ENCODE data around the gene RELCH. TPM values are rescaled to one million over a fixed set of nuclear protein-coding genes. Genes with fewer than 3 reads are reported as not detected.

Gene RELCH
- total RNA-seq, 2 donors from 2014 or later = 11.1 to 16.7 TPM

DNA sequence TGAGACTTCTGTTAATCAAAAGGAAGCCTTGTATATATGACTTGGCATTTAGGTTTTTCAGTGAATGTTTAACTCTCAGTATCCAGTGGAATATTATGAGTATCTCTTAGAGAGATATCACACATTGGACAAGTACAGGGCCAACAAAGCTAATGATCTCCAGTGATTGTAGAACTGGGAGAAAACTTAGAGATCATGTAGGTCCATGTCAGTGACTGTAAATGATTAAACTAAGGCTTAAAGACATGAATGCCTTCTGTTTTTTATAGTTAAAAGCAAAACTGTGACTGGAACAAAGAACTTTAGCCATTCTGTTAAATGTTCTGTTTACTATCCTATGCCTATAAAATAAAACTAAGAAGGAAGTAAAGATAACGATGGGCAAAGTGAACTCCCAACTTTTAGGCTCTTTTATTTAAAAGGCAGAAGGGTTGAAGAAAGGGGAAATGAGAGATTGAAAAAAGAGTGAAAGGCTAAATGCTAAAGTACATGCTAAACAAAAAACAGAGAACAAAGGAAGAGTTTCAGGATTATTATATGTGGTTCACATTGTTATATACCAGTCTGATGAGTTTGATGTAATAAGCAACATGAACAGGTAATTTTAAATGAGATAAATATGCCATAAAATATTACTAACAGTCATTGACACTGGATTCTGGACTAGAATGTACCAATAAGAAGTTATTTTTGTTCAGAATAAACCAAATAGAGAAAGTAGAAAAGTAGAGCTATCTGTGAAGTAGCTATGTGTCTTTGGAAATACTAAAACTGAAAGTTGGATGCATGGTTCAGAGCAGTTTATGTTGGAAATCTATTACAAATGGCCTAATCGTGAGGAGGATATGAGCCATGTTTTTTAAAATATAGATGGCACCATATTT lies 101.0 kb downstream of the RELCH start:
- Histone ChIP-seq H3K9me3 (no peaks in the 10 kb centered on the region), H3K4me1 (no peaks in the 10 kb centered on the region), H3K4me3 (no peak overlapping the region), H3K36me3 (peaks cover 13% of the 10 kb centered on the region), H3K27me3 (no peaks in the 10 kb centered on the region), H3K27ac (no peak overlapping the region)
- TF ChIP-seq, protein P1, sequence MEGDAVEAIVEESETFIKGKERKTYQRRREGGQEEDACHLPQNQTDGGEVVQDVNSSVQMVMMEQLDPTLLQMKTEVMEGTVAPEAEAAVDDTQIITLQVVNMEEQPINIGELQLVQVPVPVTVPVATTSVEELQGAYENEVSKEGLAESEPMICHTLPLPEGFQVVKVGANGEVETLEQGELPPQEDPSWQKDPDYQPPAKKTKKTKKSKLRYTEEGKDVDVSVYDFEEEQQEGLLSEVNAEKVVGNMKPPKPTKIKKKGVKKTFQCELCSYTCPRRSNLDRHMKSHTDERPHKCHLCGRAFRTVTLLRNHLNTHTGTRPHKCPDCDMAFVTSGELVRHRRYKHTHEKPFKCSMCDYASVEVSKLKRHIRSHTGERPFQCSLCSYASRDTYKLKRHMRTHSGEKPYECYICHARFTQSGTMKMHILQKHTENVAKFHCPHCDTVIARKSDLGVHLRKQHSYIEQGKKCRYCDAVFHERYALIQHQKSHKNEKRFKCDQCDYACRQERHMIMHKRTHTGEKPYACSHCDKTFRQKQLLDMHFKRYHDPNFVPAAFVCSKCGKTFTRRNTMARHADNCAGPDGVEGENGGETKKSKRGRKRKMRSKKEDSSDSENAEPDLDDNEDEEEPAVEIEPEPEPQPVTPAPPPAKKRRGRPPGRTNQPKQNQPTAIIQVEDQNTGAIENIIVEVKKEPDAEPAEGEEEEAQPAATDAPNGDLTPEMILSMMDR (IDR thresholded peaks at IDR 0.05) = no peak
- no peak for DNase-seq (ENCODE audit: low spot score)

GRCh38 chr18:62288665-62289008 lies 101.6 kb downstream of the RELCH start:
- Histone ChIP-seq H3K27me3 (no peaks in the 10 kb centered on the region), H3K9me3 (no peaks in the 10 kb centered on the region), H3K4me3 (no peak overlapping the region), H3K4me1 (no peaks in the 10 kb centered on the region), H3K27ac (no peak overlapping the region), H3K36me3 (peaks cover 14% of the 10 kb centered on the region)
- TF ChIP-seq, protein P1 (IDR thresholded peaks at IDR 0.05) = no peak
- DNase-seq (ENCODE audit: low spot score) = no peak

DNA sequence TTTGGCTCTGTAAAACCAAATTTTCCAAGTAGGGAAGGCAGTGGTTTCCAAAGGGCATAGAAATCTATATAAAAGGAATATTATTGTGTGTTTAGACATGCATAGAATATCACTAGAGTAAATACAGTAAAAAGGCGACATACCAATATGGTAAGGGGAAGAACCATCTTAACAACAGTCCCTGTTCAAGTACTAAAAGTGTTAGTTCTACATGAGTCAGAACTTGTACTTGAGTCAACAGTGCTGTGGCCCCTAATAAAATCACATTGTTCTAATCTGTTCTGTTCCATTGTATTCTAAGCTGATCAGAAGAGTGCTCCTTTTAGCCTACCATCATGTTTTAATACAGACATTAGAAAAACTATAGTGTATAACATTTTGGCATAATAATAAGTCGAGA lies 102.0 kb downstream of the RELCH start:
- TF ChIP-seq, protein P1 (IDR thresholded peaks at IDR 0.05) = no peak
- Histone ChIP-seq H3K36me3 (peaks cover 14% of the 10 kb centered on the region), H3K27ac (no peak overlapping the region), H3K4me1 (no peaks in the 10 kb centered on the region), H3K4me3 (no peak overlapping the region), H3K9me3 (no peaks in the 10 kb centered on the region), H3K27me3 (no peaks in the 10 kb centered on the region)
- no peak for DNase-seq (ENCODE audit: low spot score)

DNA sequence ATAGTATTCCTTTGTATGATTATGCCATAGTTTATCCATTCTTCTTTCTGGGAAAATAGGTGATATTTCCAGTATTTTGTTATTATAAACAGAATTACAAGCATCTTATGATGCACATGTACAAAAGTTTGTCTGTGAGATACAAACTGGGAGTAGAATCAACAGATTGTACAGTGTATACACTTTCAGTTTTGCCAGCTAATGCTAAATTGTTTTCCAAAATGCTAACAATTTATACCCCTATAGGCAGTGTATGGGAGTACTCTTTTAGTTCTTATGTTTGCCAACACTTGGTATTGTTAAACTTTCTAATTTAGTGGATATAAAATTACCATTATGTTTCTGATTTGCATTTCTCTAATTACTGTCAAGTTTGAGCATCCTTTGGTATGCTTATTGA lies 107.0 kb downstream of the RELCH start:
- Histone ChIP-seq H3K36me3 (peaks cover 15% of the 10 kb centered on the region), H3K27me3 (no peaks in the 10 kb centered on the region), H3K27ac (no peak overlapping the region), H3K9me3 (no peaks in the 10 kb centered on the region), H3K4me3 (no peak overlapping the region), H3K4me1 (no peaks in the 10 kb centered on the region)
- TF ChIP-seq, protein P1 (IDR thresholded peaks at IDR 0.05) = no peak
- DNase-seq (ENCODE audit: low spot score) = no peak

DNA sequence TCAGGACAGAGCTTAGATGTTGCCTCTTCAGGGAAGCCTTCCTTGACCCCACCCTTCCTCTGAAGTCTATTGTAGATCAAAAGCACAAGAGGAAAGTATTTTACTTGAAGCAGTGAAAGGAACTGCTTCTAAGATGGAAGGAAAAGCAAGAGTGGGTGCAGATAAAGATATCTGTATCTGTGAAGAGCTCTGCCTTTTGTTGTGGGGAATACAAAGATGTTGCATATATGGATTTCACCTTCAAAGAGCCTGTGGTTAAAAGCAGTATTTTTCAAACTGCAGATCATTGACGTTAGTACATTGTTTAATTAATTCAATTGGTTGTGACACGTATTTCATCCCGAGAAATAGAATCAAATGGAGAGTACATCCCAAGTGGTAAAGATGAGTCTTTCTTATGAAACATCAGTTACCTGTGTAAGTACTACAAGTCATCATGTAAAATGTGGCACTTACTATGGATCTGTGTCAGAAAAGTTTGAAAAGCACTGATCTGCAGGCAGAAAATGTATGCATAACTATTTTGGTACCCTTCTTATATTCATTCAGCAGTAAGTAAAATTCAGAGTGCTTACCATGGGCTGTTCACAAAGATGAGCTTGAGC lies 113.4 kb downstream of the RELCH start:
- Histone ChIP-seq H3K4me1 (no peaks in the 10 kb centered on the region), H3K9me3 (no peaks in the 10 kb centered on the region), H3K27me3 (no peaks in the 10 kb centered on the region), H3K27ac (no peak overlapping the region), H3K36me3 (peaks cover 30% of the 10 kb centered on the region), H3K4me3 (no peak overlapping the region)
- TF ChIP-seq, protein P1 (IDR thresholded peaks at IDR 0.05) = no peak
- DNase-seq (ENCODE audit: low spot score) = no peak

Data from right atrium auricular region (tissue), 2 donors.